GM06990 (cell line): ENCODE measurements around the gene TM9SF4.

Experiments used
- DNase-seq: peaks from one replicate; pipeline ENCODE4 v3.0.0-alpha.2; 2011; ENCODE audit not compliant: insufficient read length; ENCODE audit errors: extremely low read depth
- H3K27me3 ChIP-seq: replicated peaks from 2 replicates; pipeline ENCODE4 v1.6.0; 2011; ENCODE audit warnings: low read length; ENCODE audit not compliant: control insufficient read depth, insufficient read depth
- H3K36me3 ChIP-seq: 2 replicates; pipeline ENCODE4 v1.5.1; 2011; ENCODE audit warnings: low read length; ENCODE audit not compliant: control insufficient read depth, insufficient read depth
- H3K4me3 ChIP-seq: replicated peaks from 2 replicates; pipeline ENCODE4 v1.5.1; 2011; ENCODE audit warnings: low read depth, mild to moderate bottlenecking, control low read depth, low read length
- CTCF ChIP-seq: IDR thresholded peaks from 2 replicates; pipeline ENCODE4 v1.5.1; 2011; ENCODE audit warnings: low read length, control low read depth, mild to moderate bottlenecking, inconsistent platforms; ENCODE audit not compliant: insufficient read depth, poor library complexity, severe bottlenecking

The TM9SF4 gene

GRCh38 chr20:32189123-32189410, 79.6 kb downstream of the TM9SF4 start:
- Histone ChIP-seq H3K36me3 (peaks cover 2% of the 10 kb centered on the region), H3K27me3 (no peaks in the 10 kb centered on the region), H3K4me3 (no peak overlapping the region)
- no peak for TF ChIP-seq CTCF
- no peak for DNase-seq

GRCh38 chr20:32189691-32190615, 80.4 kb downstream of the TM9SF4 start:
- DNase-seq: peak; percentile 45
- Histone ChIP-seq H3K27me3 (no peaks in the 10 kb centered on the region), H3K36me3 (peaks cover 7% of the 10 kb centered on the region), H3K4me3 (peak overlapping the region; percentile 45)
- TF ChIP-seq CTCF: no peak

GRCh38 chr20:32190616-32191415, 81.3 kb downstream of the TM9SF4 start:
- Histone ChIP-seq H3K27me3 (no peaks in the 10 kb centered on the region), H3K36me3 (peaks cover 14% of the 10 kb centered on the region), H3K4me3 (peak overlapping the region; percentile 39; the same call in 1 of the 2 replicates)
- no peak for TF ChIP-seq CTCF
- DNase-seq: no peak

- DNase-seq: no peak
- H3K4me3 ChIP-seq: no peak overlapping the region
- no peak for TF ChIP-seq CTCF
- no peaks in the 10 kb centered on the region for H3K27me3 ChIP-seq
- peaks cover 16% of the 10 kb centered on the region for H3K36me3 ChIP-seq
Observed at GRCh38 chr20:32191422-32191821, 81.9 kb downstream of the TM9SF4 start.

- DNase-seq: no peak
- no peak for TF ChIP-seq CTCF
- Histone ChIP-seq H3K4me3 (no peak overlapping the region), H3K27me3 (no peaks in the 10 kb centered on the region), H3K36me3 (peaks cover 18% of the 10 kb centered on the region)
Observed at GRCh38 chr20:32191873-32192272, 82.4 kb downstream of the TM9SF4 start.
